AG09309 (cell line): ENCODE data around the gene PPP1R1B.
A peak's percentile ranks its signal among the peaks of the same experiment; 100 is the strongest.

Experiments
- DNase-seq: peaks from one replicate; pipeline ENCODE4 v3.0.0-alpha.2; 2010; ENCODE audit warnings: low read depth
- H3K4me3 ChIP-seq: 2 replicates; pipeline ENCODE4 v1.5.1; 2011; ENCODE audit warnings: mild to moderate bottlenecking, low read depth, low read length, moderate library complexity; ENCODE audit not compliant: control insufficient read depth
- CTCF ChIP-seq: IDR thresholded peaks from 2 replicates; pipeline ENCODE4 v1.5.1; 2011; ENCODE audit warnings: mild to moderate bottlenecking, low read depth, low read length, inconsistent platforms; ENCODE audit not compliant: insufficient read depth, control insufficient read depth; ENCODE audit errors: missing control alignments

Gene PPP1R1B

GRCh38 chr17:39667262-39667944, 40.7 kb downstream of the PPP1R1B start:
- DNase-seq = no peak
- no peak overlapping the region for H3K4me3 ChIP-seq

GRCh38 chr17:39667945-39668924, 41.5 kb downstream of the PPP1R1B start, which contains the start of gene PNMT:
TSS of gene PNMT (plus strand) at chr17:39668453. CDS start at chr17:39668476, 23 bp downstream.
- TF ChIP-seq CTCF = peak; percentile 64
- H3K4me3 ChIP-seq = no peak within 1 kb of the TSS
- no peak for DNase-seq

More at GRCh38 chr17:39667262-39667944, 40.7 kb downstream of the PPP1R1B start:
- no peak for TF ChIP-seq CTCF

- DNase-seq = no peak
- H3K4me3 ChIP-seq = no peak overlapping the region
- no peak for TF ChIP-seq CTCF
These were observed 43.4 kb downstream of the PPP1R1B start for GRCh38 chr17:39669897-39670735.

- no peak for TF ChIP-seq CTCF
- no peak overlapping the region for H3K4me3 ChIP-seq
- no peak for DNase-seq
These were observed 44.0 kb downstream of the PPP1R1B start for GRCh38 chr17:39670746-39671145.

- no peak for DNase-seq
- TF ChIP-seq CTCF = peak; percentile 67
- H3K4me3 ChIP-seq = no peak overlapping the region
These were observed 45.1 kb downstream of the PPP1R1B start for GRCh38 chr17:39671651-39672521.
